ENCODE data around the gene MGAT1. TPM values are rescaled to one million over a fixed set of nuclear protein-coding genes. Genes with fewer than 3 reads are reported as not detected.

Gene MGAT1
- polyA plus RNA-seq, 1 donor, result 67.5 TPM

DNA sequence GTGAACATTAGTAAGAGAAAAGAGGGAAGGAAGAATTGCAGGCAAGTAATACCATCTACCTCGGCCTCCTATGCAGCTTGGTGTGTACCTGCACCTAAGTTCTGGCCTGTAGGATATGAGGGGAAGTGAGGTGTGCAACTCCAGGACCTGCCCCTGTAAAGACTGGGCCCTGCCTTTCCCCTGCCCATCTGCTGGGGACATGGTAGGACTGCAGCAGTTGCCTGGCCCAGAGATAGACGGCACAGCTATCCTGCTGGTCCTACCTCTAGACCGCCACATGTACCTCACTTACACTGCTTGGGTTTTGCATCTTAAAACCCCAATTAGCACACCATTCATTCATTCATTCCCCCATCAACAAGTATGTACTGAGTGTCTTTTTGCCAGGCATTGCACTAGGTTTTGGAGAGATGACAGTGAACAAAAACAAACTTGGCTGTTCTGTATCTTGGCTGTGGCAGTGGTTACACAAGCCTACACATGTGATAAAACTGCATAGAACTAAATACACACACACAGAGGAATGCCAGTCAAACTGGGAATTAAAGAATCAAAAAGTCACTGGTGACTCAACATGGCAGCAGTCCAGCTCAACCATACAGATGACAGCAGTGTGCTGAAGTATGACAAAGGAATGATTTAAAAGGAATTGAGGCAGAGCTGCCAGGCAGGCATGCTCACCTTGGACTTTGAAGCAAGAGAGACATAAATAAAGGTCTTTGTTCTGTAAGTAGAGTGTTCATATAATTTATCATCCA is 23.3 kb upstream of the MGAT1 start:
- no peak for DNase-seq

DNA sequence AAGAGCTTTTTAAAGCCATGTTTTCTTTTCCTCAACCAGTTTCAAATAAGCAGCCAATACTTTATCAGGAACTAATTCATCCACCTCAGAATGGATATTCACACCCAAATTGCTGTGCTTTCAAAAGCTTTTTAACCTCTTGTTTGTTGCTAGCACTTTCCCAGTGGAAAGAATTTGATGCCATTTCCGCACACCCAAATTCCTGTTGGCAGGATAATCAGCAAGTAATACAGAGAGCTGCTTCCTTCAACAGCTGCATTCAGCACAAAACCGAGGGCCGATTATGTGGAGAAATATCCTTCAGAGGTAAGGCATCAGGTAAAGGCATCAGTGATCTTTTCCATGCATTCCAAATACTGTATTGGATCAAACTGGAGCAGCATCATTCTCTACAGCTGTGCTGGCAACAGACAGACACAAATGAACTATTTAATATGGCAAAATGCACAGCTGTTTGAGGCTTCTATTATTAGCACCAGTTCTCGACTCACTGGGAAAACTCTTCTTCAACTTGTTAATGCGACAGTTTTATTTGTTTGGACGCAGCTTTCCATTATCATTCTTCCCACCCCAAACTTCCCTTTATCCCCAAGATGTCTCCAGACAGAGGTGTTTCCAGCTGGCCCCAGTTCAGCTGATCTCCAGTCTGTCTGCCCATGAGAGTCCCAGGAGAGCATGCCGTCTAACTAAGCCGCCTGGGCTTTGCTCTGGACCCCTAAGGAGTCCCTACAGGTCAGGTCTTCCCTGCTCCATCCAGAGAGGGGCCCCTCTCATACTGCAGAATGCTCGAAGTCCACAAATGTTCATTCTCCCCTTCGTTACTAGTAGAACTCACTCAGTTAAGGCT is 22.2 kb upstream of the MGAT1 start:
- no peak for DNase-seq

DNA sequence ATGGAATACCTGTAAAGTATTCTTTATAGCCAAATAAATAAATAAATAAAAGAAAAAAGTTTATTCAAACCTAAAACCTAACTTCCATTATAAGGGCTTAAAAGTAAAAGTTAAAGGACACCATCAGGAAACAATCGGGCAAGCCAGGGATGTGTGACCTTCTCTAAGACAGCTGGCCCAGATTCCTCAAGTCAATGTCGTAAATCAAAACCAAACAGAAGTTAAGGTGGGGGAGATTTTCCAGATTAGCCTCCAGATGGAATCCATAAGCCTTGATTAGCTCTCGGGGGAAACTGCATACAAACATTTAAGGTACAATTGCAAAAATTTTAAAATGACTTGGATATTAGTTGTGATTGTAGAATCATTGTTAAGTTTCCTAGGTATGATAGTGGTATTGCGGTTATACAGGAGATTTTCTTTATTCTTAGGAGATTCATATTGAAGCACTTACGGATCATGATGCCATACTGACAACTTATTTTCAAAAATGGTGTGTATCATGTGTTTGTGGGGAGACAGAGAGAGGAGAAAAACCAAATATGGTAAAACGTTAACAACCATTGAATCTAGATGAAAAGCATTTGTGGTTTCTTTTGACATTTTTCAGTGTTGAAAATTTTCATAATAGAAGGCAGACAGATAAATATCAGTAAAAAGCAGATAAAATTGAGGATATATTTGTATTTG is 21.5 kb upstream of the MGAT1 start:
- no peak for DNase-seq

DNA sequence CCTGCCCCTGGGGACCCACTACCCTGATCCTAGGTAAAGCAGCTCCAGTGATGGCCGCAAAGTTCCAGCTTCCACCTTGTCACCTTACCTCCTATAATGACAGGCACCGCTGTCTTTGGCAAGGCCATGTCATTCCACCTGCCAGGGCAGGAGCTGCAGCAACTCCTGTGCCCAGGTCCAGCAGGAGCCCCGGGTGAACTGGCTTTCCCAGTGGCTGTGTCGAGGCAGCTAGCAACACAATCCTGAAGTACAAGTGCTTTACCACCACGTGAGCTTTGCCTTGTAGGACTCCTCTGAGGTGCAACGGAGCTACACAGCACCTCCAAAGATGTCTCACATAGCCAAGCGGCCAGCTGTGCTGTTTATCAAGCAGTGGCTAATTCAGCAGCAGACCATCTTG is 20.7 kb upstream of the MGAT1 start:
- no peak for DNase-seq

DNA sequence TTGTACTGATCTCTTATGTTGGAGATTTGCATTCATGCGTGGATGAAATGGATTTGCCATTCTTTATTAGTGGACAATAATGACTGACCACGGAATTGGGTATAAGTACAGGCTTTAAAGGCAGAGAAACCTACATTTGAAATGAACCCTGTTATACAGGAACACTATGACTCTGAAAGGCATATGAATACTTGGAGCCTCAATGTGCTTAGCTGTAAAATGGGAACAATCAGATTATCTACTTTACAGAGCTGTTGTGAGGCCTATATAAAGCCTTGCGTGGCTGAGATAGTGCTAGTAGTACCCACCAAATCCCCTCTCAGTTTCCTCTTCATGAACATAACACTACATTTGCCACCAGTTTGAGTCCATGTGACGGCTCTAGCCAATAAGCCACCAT is 18.9 kb upstream of the MGAT1 start:
- DNase-seq, result no peak

DNA sequence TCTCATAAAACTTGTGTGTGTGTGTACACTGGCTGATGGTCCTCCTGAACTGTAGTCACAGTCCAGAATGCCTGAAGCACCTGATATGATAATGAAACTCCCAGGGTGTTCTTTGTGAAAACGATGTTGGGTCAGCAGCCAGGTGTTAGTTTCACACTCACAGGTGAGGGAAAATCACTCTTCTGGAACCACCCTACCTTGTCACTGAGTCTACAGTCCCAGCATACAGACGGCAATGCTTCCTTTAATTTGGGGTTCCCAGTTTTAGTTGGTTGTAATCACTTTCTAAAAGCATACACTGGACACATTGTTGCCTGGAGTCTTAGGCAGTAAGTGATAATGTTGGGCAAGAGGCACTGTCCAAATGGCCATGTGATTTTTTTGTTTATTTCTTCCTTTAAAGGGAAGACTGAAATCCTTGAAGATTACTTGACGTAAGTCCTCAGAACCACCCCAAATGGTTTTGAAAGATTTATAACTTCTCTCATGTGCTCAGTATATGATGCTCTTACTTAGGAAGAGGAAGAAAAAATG is 18.2 kb upstream of the MGAT1 start:
- DNase-seq, result no peak

DNA sequence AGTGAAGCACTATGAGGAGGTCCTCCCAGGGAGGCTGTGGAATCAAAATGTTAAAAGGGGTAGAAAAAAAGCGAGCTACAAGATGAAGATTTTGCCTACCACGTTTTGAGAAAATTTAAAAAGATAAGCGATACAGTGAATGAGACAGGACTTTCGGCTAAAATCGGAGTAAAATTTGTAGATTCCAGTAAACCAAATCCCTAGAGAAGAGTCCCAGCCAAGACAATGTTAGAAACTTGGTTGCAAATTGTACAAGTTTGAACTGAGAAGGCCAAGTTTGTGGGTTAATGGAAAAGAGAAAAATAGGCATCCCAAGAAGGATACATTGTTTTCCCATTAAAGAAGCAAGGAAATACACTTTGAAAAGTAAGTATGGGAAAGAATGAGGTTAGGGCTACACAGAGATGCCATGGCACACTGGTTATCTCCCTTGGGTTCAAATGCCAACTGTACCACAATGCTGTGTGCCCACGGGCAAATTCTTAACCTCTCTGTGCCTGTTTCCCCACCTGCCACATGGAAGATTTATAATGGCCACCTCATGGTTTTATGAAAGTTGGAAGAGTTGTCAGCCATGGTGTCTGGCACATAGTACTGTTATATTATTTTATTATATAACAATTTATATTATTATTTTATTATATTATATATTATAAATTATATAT is 16.2 kb upstream of the MGAT1 start:
- DNase-seq, result no peak

DNA sequence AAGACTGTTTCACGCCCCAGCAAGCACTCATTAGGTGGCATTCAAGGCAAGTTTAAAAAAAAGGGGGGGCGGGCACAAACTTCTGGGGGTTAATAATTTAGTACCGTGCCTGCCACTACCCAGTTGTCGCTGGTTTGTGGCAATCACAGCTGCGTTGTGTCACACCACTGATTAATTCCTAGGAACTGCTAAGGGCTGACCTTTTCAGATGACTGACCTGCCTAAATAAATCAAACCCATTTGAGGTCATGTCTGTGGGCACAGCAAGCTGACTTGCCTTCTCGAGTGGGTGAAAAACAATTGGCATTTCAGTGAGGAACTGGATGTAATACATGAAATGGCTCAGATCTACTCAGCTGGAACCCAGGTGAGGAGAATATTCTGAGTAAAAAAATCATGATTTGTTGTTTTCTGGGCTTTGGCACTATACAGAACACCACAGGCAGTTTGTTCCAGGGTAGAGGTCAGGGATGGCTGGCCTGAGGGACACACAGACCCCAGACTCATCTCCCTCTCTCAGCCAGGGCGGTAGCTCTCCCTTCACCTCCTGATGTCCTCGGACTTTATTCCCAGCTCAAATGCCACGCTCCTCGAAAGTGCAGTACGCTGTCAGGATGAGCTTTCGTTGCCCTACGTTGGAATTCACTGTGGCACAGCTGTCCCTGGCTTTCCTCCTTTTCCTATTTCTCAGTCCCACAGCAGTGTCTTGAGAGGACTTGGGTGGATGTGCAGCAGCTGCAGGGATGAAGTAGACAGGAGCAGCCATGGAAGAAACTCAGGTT is 15.5 kb upstream of the MGAT1 start:
- no peak for DNase-seq

DNA sequence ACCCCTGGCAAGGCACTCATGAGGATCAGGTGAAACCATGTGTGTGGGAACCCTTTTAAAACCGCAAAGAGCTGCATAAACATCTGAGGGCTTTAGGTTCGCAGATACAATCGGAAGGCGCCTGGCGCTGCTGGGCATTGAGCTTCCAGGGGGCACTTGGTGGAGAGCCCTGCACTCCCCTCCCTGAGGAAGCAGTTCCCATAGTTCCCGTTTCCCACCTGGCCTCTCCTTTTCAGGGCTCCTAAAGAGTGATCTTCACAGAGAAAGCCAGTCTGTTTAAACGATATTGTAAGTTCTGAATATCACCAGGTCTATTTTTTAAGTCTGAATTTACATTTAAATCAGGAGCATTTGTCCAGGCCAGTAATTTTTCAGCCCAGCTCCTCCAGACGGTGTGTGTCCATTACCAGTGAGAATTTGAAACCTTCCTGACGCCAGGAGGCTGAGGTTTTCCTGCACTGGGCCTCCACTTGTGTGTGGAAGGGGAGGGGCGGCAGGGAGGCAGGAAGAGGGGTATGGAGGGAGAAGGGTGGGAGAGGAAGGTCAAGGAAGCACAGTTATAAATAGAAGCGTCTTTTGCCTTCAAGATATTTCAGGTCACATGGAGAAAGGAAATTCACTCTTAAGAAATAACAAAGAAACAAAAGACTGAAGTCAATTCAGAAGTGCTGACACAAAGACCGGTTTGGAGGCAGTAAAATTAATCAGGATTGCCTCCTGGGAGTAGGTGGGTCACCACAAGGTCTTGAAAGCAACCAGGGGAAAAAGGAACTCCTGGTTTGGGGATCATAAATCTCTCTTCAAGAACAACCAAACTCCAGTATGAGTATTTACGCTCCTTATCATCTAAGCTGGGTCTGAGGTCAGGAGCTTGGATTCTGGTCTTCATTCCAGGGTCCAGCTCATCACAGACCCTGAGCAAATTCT is 14.3 kb upstream of the MGAT1 start:
- no peak for DNase-seq

DNA sequence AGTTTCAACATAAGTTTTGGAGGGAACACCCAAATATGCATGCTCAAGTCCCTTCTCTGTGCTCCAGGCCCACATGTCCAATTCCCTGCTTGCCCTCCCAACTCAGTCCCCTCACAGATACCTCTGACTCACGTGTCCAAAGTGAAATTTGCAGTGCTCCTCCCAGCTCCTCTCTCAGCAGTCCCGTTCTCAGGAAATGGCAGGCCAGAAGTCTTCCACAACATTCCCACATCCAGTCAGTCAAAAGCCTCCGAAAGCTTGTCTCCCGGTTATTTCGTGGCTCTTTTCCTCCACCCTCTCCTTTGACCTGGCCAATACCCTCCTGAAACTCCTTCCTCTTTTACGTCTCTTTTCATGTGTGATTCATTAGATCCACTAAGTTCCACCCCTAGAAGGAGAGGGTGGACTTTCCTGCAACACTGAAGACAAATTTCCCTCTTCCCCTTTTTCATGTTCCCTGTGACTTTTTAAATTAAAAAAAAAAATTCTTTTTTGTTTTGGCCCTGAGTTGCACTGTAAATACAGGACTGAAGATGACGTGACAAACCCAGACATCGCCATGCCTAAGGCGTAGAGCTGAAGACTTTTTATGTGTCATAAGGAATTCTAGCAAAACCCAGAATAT is 12.8 kb upstream of the MGAT1 start:
- no peak for DNase-seq

DNA sequence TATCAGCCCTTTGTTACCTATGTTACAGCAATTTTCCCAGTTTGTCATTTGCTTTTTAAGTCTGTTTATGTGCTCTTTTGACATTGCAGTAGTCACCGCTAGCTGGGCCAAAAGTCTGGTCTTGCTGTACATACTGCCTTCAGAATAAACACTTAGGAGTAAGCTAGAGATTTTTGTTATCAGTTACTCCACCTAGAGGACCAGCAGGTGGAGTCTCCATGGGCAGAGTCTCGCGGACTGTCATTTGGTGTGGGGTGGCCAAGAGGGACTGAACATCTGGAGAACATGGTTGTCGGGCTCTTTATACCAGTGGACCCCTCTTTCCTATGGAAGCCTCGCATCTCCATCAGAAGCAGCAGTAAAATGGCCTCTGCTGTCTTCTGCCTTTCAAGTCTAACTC is 10.8 kb upstream of the MGAT1 start:
- DNase-seq, result no peak

DNA sequence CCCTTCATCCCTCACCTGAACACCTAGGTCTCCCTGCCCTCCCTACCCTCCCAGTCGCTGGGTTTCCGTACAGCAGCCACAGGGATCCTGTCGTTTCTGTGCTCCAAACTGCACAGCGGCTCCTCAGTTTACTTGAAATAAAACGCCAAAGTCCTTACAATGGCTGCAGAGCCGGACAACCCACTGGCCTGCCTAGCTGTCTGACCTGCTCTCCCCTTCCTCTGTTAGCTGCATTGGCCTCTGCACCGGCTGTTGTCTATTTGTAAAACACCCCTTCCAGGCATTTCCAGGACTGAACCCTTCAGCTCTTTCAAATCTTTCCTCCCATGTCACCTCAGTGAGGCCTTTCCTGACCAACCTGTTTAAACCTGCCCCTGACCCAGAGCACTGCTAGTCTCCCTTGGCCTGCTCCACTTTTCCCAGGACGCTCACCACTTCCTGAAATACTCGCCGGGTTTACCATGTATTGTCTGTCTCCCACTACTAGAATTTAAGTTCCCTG is 9.1 kb upstream of the MGAT1 start:
- no peak for DNase-seq

DNA sequence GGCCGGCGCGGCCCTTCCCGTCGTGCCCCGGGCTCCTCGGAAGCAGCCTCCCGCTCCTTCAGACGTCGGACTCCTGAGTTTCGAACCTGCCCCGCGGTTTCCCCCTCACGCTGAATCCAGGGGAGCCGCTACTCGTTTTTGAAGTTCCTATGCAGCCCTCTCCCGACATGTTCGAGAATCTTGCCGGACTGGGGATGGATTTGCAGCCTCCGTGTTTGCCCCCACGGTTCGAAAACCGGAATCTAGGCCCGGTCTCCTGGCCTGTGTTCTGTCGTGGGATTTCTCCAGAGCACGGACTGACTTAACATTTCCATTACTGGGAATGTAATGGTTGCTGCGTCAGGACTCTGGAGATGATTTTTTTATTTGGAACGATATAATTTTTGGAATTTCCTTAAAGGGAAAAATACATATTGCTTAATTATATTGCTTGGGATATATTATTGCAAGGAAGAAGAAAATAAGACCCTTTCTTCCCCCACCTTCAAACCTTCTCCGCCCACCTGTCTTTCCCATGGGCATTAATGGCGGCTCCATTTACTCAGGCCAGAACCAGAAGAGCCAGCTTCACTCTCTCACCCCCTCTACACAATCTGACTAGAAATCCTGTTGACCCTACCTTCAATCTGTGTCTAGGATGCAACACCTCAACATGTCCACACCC is 8.5 kb upstream of the MGAT1 start:
- no peak for DNase-seq

DNA sequence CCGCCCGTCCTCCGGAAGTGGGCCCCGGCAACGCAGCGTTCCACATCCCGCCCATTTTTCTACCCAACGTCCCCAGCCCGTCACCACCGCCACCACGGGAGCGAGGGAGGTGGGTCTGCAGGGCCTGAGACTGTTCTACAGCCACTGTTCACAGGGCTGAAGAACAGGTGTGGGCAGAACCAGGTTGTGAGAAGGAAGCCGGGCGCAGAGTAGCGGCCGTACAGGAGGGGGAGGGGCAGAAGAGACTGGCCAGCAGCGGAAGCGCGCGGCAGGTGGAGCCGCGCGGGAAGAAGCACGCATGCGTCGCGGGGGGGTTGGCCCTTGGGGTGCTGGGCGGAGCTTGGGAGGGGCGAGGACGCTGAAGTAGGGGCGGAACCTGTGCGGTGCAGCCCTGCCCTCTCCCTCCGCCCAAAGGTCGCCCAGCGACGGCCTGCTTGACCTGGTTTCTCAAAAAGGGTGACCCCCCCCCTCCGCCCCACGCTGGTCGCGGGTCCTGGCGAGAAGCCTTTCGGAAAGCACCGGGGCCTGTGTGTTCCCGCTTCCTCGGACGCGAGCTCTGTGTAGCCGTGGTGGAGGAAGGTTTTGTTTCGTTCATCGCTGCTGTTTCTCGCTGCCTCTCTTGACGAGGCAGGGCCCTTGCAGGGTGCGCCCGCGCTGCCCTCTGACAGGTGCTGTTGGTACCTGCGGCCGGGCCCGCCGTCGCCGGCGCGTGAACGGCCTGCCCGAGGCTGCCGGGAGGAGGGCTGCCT is 7.8 kb upstream of the MGAT1 start:
- peak; percentile 95 for DNase-seq

DNA sequence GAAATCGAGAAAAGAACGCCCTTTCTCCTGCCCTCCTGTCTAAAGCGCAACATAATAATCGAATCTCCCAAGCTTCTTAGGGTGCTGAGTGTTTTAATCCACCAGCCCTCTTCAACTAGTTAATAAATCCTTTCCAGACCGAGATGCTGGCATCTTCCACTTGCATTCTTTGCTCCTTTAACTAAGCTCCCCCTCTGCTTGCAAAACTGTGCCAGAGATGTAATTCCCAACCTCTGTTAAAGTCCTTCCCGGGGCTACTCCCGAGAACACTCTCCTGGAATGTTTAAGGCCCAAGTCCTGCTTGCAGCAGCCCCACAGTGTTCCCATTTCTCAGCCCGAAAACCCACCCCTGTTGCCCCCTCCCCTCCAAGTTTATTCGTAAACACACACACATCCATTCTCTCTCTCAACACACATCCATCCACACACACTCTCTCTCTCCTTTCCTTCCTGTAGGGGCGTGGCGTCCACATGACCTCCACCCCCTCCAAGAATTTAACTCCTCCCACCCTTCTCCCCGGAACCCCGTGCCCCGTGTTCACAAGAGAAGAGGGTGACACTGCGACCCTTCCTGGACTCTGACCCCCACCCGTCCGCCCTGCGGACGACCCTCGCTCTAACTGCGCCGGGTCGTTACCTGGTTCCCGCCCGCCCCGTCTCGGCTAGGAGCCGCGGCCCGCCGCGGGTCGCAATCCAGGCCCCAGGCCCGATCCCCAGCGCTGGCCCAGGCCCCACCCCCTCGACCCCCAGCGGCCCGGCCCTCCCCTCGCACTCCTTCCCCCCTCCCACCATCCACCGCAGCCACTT is 7.0 kb upstream of the MGAT1 start:
- peak; percentile 82 for DNase-seq

DNA sequence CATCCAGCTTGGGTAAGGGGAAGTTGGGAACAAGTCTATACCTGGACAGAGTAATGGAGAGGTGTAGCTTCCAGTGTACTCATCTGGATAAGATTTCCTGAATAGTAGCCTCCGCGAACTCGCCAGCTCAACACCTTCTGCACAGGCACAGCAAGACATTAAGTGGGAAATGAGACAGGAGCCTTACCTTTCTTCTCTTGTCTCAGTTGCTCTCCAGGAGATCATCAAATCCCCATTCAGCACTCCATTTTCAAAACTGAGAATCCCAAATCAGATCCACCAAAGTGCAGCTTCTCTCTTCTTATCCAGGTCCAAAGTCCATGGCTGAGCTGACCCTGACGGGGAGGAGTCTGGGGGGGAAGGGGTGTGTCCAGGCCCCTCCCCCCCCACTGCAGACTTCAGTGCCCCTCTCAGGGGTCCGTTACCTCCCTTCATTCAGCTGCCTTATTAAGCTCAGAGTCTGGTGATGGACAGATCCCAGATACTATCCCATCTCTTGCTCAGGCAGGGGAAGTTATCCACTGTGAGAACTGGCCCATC is 5.9 kb upstream of the MGAT1 start:
- no peak for DNase-seq

All from left kidney (tissue), 2 donors.